IgD-negative memory B cell (primary cell): ENCODE measurements around the gene PIGQ. TPM values are rescaled to one million over a fixed set of nuclear protein-coding genes. Genes with fewer than 3 reads are reported as not detected.
A peak's percentile ranks its signal among the peaks of the same experiment; 100 is the strongest.

Source experiments
- H3K27ac Mint-ChIP-seq, 3 donors: one replicate each; pipeline ENCODE4 v1.8.0; 2020 to 2022; ENCODE audit warnings: mild to moderate bottlenecking in 3 of 3, mixed read lengths in 3 of 3, moderate library complexity in 1 of 3
- H3K27me3 Mint-ChIP-seq: one replicate; pipeline ENCODE4 v1.8.0; 2021; ENCODE audit warnings: mixed read lengths
- H3K36me3 Mint-ChIP-seq: one replicate; pipeline ENCODE4 v1.8.0; 2020; ENCODE audit warnings: mild to moderate bottlenecking, mixed read lengths
- H3K4me1 Mint-ChIP-seq, 3 donors: one replicate each; pipeline ENCODE4 v1.8.0; 2020 to 2022; ENCODE audit warnings: mixed read lengths in 3 of 3, mild to moderate bottlenecking in 1 of 3
- H3K4me3 Mint-ChIP-seq, 4 donors: one replicate each; pipeline ENCODE4 v1.8.0; 2020 to 2022; ENCODE audit warnings: mild to moderate bottlenecking in 4 of 4, mixed read lengths in 4 of 4, moderate library complexity in 3 of 4
- H3K9me3 Mint-ChIP-seq, 3 donors: one replicate each; pipeline ENCODE4 v1.8.0; 2020 to 2021; ENCODE audit warnings: mixed read lengths in 3 of 3, mild to moderate bottlenecking in 1 of 3
- polyA plus RNA-seq: library from polyadenylated mRNA; unstranded; fragments of 300-500 nt; fragmentation: Illumina TruSeq; gene quantifications from one replicate; pipeline ENCODE4 v1.2.3, GENCODE V29; 2021

PIGQ gene
- polyA plus RNA-seq, 1 donor from 2014 or later = 18.9 TPM

GRCh38 chr16:625977-626765 is 56.4 kb downstream of the PIGQ start:
- Mint-ChIP-seq H3K27ac (no peak overlapping the region), H3K4me1 (peaks cover 0 to 2% (median 0%) of the 10 kb centered on the region in 3 donors), H3K4me3 (no peak overlapping the region), H3K36me3 (peaks cover 2% of the 10 kb centered on the region), H3K27me3 (no peaks in the 10 kb centered on the region), H3K9me3 (no peaks in the 10 kb centered on the region)

- H3K27me3 Mint-ChIP-seq = no peaks in the 10 kb centered on the region
- peaks cover 2% of the 10 kb centered on the region for H3K36me3 Mint-ChIP-seq
- peak overlapping the region in 1 of 4 donors; percentile 28 for H3K4me3 Mint-ChIP-seq
- peak overlapping the region in 1 of 3 donors; percentile 21 for H3K27ac Mint-ChIP-seq
- peaks cover 0 to 2% (median 0%) of the 10 kb centered on the region in 3 donors for H3K4me1 Mint-ChIP-seq
- no peaks in the 10 kb centered on the region for H3K9me3 Mint-ChIP-seq
Measured at GRCh38 chr16:626787-627453, 57.2 kb downstream of the PIGQ start.

DNA sequence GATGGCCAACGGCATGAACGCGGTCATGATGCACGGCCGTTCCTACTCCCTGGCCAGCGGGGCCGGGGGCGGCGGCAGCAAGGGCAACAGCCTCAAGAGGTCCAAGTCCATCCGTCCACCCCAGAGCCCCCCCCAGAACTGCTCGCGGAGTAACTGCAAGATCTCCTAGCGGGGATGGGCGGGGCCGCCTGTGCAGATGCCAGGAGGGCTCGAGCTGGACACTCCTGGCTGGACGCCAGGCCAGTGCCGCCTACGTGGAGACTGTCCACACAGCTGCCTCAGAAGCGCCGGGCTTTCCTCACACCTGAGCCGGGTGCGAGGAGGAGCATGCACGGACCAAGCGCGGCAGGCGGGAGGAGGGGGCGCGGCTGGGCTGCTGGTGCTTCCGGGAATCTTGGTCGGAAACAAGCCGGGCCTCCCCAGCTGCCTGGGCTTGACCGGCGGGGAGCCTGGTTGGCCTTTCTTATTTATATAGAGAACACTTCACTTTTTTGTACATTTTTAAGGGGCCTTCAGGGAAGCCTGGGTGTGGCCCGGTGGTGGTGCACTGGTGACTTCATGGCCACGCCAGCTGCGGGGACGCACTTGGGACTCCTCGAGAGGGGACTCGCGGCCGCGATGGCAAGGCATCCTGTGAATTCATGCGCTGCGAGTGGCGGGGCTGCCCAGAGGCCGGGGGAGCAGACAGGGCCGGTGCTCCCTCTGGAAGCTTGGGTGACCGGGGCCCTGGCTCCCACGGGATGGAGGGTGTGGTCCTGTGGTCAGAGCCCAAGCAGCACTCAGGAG is 57.9 kb downstream of the PIGQ start:
- Mint-ChIP-seq H3K4me3 (no peak overlapping the region), H3K9me3 (no peaks in the 10 kb centered on the region), H3K27me3 (no peaks in the 10 kb centered on the region), H3K27ac (no peak overlapping the region), H3K4me1 (peaks cover 0 to 2% (median 0%) of the 10 kb centered on the region in 3 donors), H3K36me3 (peaks cover 2% of the 10 kb centered on the region)

GRCh38 chr16:628321-629061 is 58.7 kb downstream of the PIGQ start:
- Mint-ChIP-seq H3K4me3 (no peak overlapping the region), H3K4me1 (peaks cover 0 to 2% (median 0%) of the 10 kb centered on the region in 3 donors), H3K9me3 (no peaks in the 10 kb centered on the region), H3K27ac (peak overlapping the region in 2 of 3 donors; percentile 51 to 63), H3K27me3 (no peaks in the 10 kb centered on the region), H3K36me3 (peaks cover 2% of the 10 kb centered on the region)

DNA sequence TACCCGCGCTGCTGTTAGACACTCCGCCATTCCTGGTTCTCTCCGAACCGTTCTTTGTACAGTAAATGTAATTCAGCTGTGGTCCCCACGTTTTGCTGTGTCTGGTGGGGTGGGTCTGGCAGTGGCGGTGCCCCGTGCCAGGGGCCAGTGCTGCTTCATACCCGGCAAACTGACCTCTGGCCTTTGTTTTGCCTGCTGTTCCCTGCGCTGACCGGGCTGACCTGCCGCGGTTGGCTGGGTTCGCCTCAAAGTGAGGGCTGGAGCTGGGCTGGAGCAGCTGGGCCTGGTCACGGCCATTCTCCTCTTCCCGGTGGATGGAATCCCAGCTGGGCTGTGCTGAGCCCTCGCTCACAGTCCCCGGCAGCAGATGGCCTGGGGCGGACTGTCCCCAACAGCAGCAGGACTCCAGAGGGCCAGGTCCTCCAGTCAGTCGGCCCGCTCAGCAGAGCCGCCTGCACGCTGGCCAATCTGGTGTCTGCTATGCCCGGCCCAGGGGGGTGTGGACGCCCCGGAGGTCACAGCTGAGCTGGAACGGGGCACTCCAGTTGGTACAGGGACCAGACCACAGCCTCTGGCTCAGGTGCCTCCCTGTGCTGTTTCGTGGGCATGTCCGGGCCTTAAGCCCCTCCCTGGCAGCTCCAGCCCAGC is 59.5 kb downstream of the PIGQ start:
- Mint-ChIP-seq H3K27me3 (no peaks in the 10 kb centered on the region), H3K4me1 (peaks cover 0 to under 1% (median 0%) of the 10 kb centered on the region in 3 donors), H3K9me3 (no peaks in the 10 kb centered on the region), H3K27ac (peak overlapping the region in 2 of 3 donors; percentile 51 to 63), H3K36me3 (peaks cover 2% of the 10 kb centered on the region), H3K4me3 (no peak overlapping the region)

DNA sequence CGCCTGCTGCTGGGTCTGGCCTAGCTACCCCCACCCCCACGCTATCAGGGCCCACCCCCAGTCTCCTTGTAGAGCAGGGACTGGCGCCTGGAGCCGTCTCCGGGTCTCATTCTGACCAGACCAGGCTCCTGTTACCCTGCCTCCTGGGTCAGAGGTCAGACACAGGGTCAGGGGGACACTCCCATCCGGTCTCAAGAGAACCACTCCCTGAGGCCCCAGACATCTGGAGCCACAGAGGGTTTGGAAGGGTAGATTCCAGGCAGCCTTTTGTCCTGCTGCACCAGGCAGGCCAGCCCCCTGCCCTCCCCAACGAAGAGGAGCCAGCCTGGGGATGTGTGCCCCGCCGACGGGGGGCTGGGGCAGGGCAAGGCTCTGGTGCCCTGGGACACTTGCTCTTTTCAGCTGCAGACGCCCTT is 60.1 kb downstream of the PIGQ start:
- peaks cover 2% of the 10 kb centered on the region for H3K36me3 Mint-ChIP-seq
- H3K4me1 Mint-ChIP-seq = peaks cover 0 to 2% (median 0%) of the 10 kb centered on the region in 3 donors
- no peaks in the 10 kb centered on the region for H3K9me3 Mint-ChIP-seq
- H3K27me3 Mint-ChIP-seq = no peaks in the 10 kb centered on the region
- H3K27ac Mint-ChIP-seq = no peak overlapping the region
- H3K4me3 Mint-ChIP-seq = no peak overlapping the region

- no peak overlapping the region for H3K27ac Mint-ChIP-seq
- no peaks in the 10 kb centered on the region for H3K9me3 Mint-ChIP-seq
- no peaks in the 10 kb centered on the region for H3K27me3 Mint-ChIP-seq
- peaks cover 0 to 5% (median 0%) of the 10 kb centered on the region in 3 donors for H3K4me1 Mint-ChIP-seq
- peaks cover 2% of the 10 kb centered on the region for H3K36me3 Mint-ChIP-seq
- no peak overlapping the region for H3K4me3 Mint-ChIP-seq
Measured at GRCh38 chr16:630249-630814, 60.6 kb downstream of the PIGQ start.

- Mint-ChIP-seq H3K36me3 (peaks cover 2% of the 10 kb centered on the region), H3K27ac (no peak within 1 kb of the TSS), H3K27me3 (no peaks in the 10 kb centered on the region), H3K4me1 (peaks cover 0 to 5% (median 0%) of the 10 kb centered on the region in 3 donors), H3K4me3 (peak within 1 kb of the TSS in 1 of 4 donors; percentile 12), H3K9me3 (no peaks in the 10 kb centered on the region)
Measured at GRCh38 chr16:630815-631405, 61.1 kb downstream of the PIGQ start, which contains the start of gene WFIKKN1. Gene WFIKKN1 (plus strand): TSS chr16:630985. CDS start chr16:631254, 269 bp downstream.

DNA sequence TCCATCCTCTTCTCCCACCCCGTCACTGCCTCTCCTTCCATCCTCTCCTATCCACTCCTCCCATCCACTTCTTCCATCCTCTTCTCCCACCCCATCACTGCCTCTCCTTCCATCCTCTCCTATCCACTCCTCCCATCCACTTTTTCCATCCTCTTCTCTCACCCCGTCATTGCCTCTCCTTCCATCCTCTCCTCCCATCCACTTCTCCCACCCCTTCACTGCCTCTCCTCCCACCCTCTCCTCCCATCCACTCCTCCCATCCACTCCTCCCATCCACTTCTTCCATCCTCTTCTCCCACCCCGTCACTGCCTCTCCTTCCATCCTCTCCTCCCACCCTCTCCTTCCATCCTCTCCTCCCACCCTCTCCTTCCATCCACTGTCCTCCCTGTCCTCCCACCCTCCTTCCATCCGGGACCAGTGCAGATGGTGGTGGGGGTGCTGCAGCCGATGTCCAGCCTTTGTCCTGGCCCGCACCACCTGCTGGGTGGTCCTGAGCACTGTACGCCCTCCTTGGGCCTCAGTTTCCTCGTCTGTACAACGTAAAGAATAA is 62.1 kb downstream of the PIGQ start:
- peak overlapping the region in 1 of 4 donors; percentile 12 for H3K4me3 Mint-ChIP-seq
- H3K27ac Mint-ChIP-seq = no peak overlapping the region
- peaks cover 0 to 6% (median 5%) of the 10 kb centered on the region in 3 donors for H3K4me1 Mint-ChIP-seq
- H3K36me3 Mint-ChIP-seq = no peaks in the 10 kb centered on the region
- H3K9me3 Mint-ChIP-seq = peaks cover 0 to 2% (median 0%) of the 10 kb centered on the region in 3 donors
- peaks cover 3% of the 10 kb centered on the region for H3K27me3 Mint-ChIP-seq

DNA sequence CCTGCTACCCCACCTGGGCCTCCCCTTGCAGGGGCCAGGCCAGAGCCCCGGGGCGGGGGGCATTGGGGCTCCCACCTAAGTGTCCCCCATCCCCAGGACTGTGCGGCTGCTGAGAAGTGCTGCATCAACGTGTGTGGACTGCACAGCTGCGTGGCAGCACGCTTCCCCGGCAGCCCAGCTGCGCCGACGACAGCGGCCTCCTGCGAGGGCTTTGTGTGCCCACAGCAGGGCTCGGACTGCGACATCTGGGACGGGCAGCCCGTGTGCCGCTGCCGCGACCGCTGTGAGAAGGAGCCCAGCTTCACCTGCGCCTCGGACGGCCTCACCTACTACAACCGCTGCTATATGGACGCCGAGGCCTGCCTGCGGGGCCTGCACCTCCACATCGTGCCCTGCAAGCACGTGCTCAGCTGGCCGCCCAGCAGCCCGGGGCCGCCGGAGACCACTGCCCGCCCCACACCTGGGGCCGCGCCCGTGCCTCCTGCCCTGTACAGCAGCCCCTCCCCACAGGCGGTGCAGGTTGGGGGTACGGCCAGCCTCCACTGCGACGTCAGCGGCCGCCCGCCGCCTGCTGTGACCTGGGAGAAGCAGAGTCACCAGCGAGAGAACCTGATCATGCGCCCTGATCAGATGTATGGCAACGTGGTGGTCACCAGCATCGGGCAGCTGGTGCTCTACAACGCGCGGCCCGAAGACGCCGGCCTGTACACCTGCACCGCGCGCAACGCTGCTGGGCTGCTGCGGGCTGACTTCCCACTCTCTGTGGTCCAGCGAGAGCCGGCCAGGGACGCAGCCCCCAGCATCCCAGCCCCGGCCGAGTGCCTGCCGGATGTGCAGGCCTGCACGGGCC is 62.9 kb downstream of the PIGQ start:
- Mint-ChIP-seq H3K4me1 (peaks cover 0 to 9% (median 6%) of the 10 kb centered on the region in 3 donors), H3K27me3 (peaks cover 3% of the 10 kb centered on the region), H3K4me3 (no peak overlapping the region), H3K27ac (no peak overlapping the region), H3K9me3 (peaks cover 0 to 2% (median 0%) of the 10 kb centered on the region in 3 donors), H3K36me3 (no peaks in the 10 kb centered on the region)

DNA sequence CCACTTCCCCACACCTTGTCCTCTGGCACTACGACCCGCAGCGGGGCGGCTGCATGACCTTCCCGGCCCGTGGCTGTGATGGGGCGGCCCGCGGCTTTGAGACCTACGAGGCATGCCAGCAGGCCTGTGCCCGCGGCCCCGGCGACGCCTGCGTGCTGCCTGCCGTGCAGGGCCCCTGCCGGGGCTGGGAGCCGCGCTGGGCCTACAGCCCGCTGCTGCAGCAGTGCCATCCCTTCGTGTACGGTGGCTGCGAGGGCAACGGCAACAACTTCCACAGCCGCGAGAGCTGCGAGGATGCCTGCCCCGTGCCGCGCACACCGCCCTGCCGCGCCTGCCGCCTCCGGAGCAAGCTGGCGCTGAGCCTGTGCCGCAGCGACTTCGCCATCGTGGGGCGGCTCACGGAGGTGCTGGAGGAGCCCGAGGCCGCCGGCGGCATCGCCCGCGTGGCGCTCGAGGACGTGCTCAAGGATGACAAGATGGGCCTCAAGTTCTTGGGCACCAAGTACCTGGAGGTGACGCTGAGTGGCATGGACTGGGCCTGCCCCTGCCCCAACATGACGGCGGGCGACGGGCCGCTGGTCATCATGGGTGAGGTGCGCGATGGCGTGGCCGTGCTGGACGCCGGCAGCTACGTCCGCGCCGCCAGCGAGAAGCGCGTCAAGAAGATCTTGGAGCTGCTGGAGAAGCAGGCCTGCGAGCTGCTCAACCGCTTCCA is 63.7 kb downstream of the PIGQ start:
- peaks cover 0 to 2% (median 0%) of the 10 kb centered on the region in 3 donors for H3K9me3 Mint-ChIP-seq
- peak overlapping the region in 1 of 4 donors; percentile 52 for H3K4me3 Mint-ChIP-seq
- H3K27ac Mint-ChIP-seq = no peak overlapping the region
- peaks cover 3% of the 10 kb centered on the region for H3K27me3 Mint-ChIP-seq
- peaks cover 0 to 10% (median 6%) of the 10 kb centered on the region in 3 donors for H3K4me1 Mint-ChIP-seq
- H3K36me3 Mint-ChIP-seq = no peaks in the 10 kb centered on the region
